ENCODE results near the gene VPS35L. TPM values are rescaled to one million over a fixed set of nuclear protein-coding genes. Genes with fewer than 3 reads are reported as not detected.

The VPS35L gene
- total RNA-seq, 2 donors from 2014 or later: 31.3 to 34.3 TPM

DNA sequence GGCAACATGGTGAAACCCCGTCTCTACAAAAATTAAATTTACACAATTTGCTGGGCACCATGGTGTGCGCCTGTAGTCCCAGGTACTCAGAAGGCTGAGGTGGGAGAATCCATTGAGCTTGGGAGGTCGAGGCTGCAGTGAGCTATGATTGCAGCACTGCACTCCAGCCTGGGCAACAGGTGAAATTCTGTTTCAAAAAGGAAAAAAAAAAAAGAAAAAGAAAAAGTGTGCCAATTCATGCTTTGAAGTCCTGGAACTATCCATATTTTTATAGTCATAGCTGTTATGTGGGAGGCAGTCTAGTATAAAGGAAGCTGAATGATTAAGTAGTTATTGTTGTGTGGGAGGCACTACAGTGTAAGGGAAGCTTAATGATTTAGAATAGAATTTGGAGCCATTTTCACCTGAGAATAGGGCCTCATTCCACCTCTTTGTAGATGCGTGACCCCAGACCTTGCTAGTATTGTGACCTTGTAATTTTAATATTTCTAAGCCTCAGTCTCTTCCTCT is 194.1 kb downstream of the VPS35L start:
- intact Hi-C loops (cut with DNase I): no loop called here
- DNase-seq (no peak), ATAC-seq (no peak)

Other genes with a start within 250 kb of the VPS35L start
- gene TMC5, start 137.8 kb upstream of the VPS35L start, total RNA-seq: under 1 TPM; 0.41 to 0.42 TPM
- 10 to 100 TPM; 93.7 to 96.3 TPM for gene GDE1, start 33.6 kb upstream of the VPS35L start, total RNA-seq
- 1 to 10 TPM; 7.9 to 9.3 TPM for gene CCP110, start 31.8 kb upstream of the VPS35L start, total RNA-seq
- 1 to 10 TPM; 8.5 to 9.1 TPM for gene KNOP1, start 162.5 kb downstream of the VPS35L start, total RNA-seq
- 1 to 10 TPM; 4.3 to 6.6 TPM for gene IQCK, start 162.6 kb downstream of the VPS35L start, total RNA-seq

Measured in left cardiac atrium (tissue), 4 donors.